HK-2 (cell line): ENCODE results near the gene TRIM27.
"Not testable (repeated sequence)": the region's sequence is repeated elsewhere in the genome, so short reads cannot be mapped to it uniquely, and the experiment has no call there.

Source experiments
- DNase-seq: peaks from one replicate; pipeline ENCODE4 v3.0.0-alpha.2; 2018; ENCODE audit not compliant: unreplicated experiment

Gene TRIM27

GRCh38 chr6:28896505-28897368 is 27.0 kb downstream of the TRIM27 start:
- DNase-seq, result peak; percentile 53

- peak; percentile 88 for DNase-seq
These were observed 28.5 kb downstream of the TRIM27 start for GRCh38 chr6:28895131-28895812.

- no peak for DNase-seq
These were observed 30.5 kb downstream of the TRIM27 start for GRCh38 chr6:28893172-28893799.

- DNase-seq, result no peak
These were observed 31.3 kb downstream of the TRIM27 start for GRCh38 chr6:28892525-28892924.

GRCh38 chr6:28887796-28888496 is 35.8 kb downstream of the TRIM27 start:
- no peak for DNase-seq

- DNase-seq, result no peak
These were observed 37.7 kb downstream of the TRIM27 start for GRCh38 chr6:28886079-28886439.

- no peak for DNase-seq
These were observed 39.2 kb downstream of the TRIM27 start for GRCh38 chr6:28884423-28885131.

GRCh38 chr6:28880894-28881780 is 42.6 kb downstream of the TRIM27 start:
- peak; percentile 79 for DNase-seq

- DNase-seq, result no peak
These were observed 43.3 kb downstream of the TRIM27 start for GRCh38 chr6:28880519-28880893.

GRCh38 chr6:28876710-28877109 is 47.1 kb downstream of the TRIM27 start:
- no peak for DNase-seq

- DNase-seq, result no peak
These were observed 48.5 kb downstream of the TRIM27 start for GRCh38 chr6:28875191-28875747.

- DNase-seq, result not testable (repeated sequence)
These were observed 51.5 kb downstream of the TRIM27 start for GRCh38 chr6:28872157-28872817.

GRCh38 chr6:28871335-28872156 is 52.2 kb downstream of the TRIM27 start:
- no peak for DNase-seq

- DNase-seq, result no peak
These were observed 54.9 kb downstream of the TRIM27 start for GRCh38 chr6:28868873-28869272.

- no peak for DNase-seq
These were observed 56.7 kb downstream of the TRIM27 start for GRCh38 chr6:28867086-28867409.

- peak; percentile 82 for DNase-seq
These were observed 57.3 kb downstream of the TRIM27 start for GRCh38 chr6:28866205-28867085.

- peak; percentile 40 for DNase-seq
These were observed 58.2 kb downstream of the TRIM27 start for GRCh38 chr6:28865401-28866204.
